Pulmonary artery endothelial cell (primary cell): ENCODE measurements around the gene SRRM2. TPM values are rescaled to one million over a fixed set of nuclear protein-coding genes. Genes with fewer than 3 reads are reported as not detected.

Experiments
- DNase-seq: peaks from one replicate; pipeline ENCODE4 v3.0.0-alpha.2; 2011; ENCODE audit warnings: low read depth, low spot score
- total RNA-seq: library from RNA; depleted of rRNA; stranded (reverse); fragments of >200 nt; gene quantifications from 2 replicates; pipeline ENCODE4 v1.2.3, GENCODE V29; 2014

Gene SRRM2
- total RNA-seq, 1 donor from 2014 or later: 38.5 TPM

- DNase-seq: no peak
Measured at GRCh38 chr16:2818272-2818876, 65.9 kb downstream of the SRRM2 start.

- no peak for DNase-seq
Measured at GRCh38 chr16:2819179-2819938, 66.9 kb downstream of the SRRM2 start.

GRCh38 chr16:2819939-2820835 is 67.7 kb downstream of the SRRM2 start:
- DNase-seq: no peak

Other genes with a start within 250 kb of the SRRM2 start
- 8.8 and 9.6 TPM in 2 replicates for gene ATP6V0C, start 238.7 kb upstream of the SRRM2 start, total RNA-seq
- 30.2 and 36.6 TPM in 2 replicates for gene AMDHD2, start 232.3 kb upstream of the SRRM2 start, total RNA-seq
- not detected in 2 replicates for gene CEMP1, start 221.2 kb upstream of the SRRM2 start, total RNA-seq
- gene PDPK1, start 214.6 kb upstream of the SRRM2 start, total RNA-seq: 14.2 and 23.8 TPM in 2 replicates
- 26.0 and 27.2 TPM in 2 replicates for gene KCTD5, start 70.1 kb upstream of the SRRM2 start, total RNA-seq
- gene PRSS27, start 32.4 kb upstream of the SRRM2 start, total RNA-seq: 0.07 and 0.33 TPM in 2 replicates
- 166 and 336 TPM in 2 replicates for gene ELOB, start 24.6 kb downstream of the SRRM2 start, total RNA-seq
- gene PRSS33, start 34.9 kb downstream of the SRRM2 start, total RNA-seq: not detected in 2 replicates
- gene PRSS41, start 45.8 kb downstream of the SRRM2 start, total RNA-seq: not detected in 2 replicates
- gene PRSS21, start 64.6 kb downstream of the SRRM2 start, total RNA-seq: 0.73 TPM in 1 of 2 replicates, not detected in the other
- 0.13 TPM in 1 of 2 replicates, not detected in the other for gene ZG16B, start 77.7 kb downstream of the SRRM2 start, total RNA-seq
- gene PRSS22, start 105.5 kb downstream of the SRRM2 start, total RNA-seq: not detected in 2 replicates
- gene FLYWCH2, start 130.6 kb downstream of the SRRM2 start, total RNA-seq: 38.9 and 49.6 TPM in 2 replicates
- 32.5 and 33.4 TPM in 2 replicates for gene FLYWCH1, start 159.3 kb downstream of the SRRM2 start, total RNA-seq
- gene KREMEN2, start 211.6 kb downstream of the SRRM2 start, total RNA-seq: not detected in 2 replicates
- 15.9 and 16.2 TPM in 2 replicates for gene PAQR4, start 216.7 kb downstream of the SRRM2 start, total RNA-seq
- gene PKMYT1, start 227.8 kb downstream of the SRRM2 start, total RNA-seq: 4.6 and 8.2 TPM in 2 replicates